Smooth muscle cell (in vitro differentiated cells): ENCODE measurements around the gene GAL3ST1. TPM values are rescaled to one million over a fixed set of nuclear protein-coding genes. Genes with fewer than 3 reads are reported as not detected.

ENCODE experiments used
- DNase-seq: peaks from one replicate; lab custom pipeline; 2025; ENCODE audit not compliant: unreplicated experiment; lab: John Stamatoyannopoulos, UW
- H2AFZ ChIP-seq: fragments of 200-600 bp; sonication (generic); 2 replicates; pipeline ENCODE4 v1.6.0; 2016; ENCODE audit warnings: antibody characterized with exemption, low read depth, mild to moderate bottlenecking
- H3F3A ChIP-seq: fragments of 200-600 bp; sonication (generic); 2 replicates; pipeline ENCODE4 v1.6.0; 2017; ENCODE audit warnings: antibody characterized with exemption, low read depth
- H3K27ac ChIP-seq: fragments of 200-600 bp; sonication (generic); 2 replicates; pipeline ENCODE4 v1.5.1; 2016; ENCODE audit warnings: low read depth, mild to moderate bottlenecking
- H3K27me3 ChIP-seq: fragments of 200-600 bp; sonication (generic); 2 replicates; pipeline ENCODE4 v1.6.1; 2016; ENCODE audit warnings: low read depth, mild to moderate bottlenecking
- H3K36me3 ChIP-seq: fragments of 200-600 bp; sonication (generic); 2 replicates; pipeline ENCODE4 v1.5.1; 2016; ENCODE audit warnings: low read depth
- H3K4me1 ChIP-seq: fragments of 200-600 bp; sonication (generic); 2 replicates; pipeline ENCODE4 v1.5.1; 2016; ENCODE audit warnings: low read depth
- H3K4me2 ChIP-seq: fragments of 200-600 bp; sonication (generic); 2 replicates; pipeline ENCODE4 v1.6.0; 2016; ENCODE audit warnings: mild to moderate bottlenecking
- H3K4me3 ChIP-seq: fragments of 200-600 bp; sonication (generic); 2 replicates; pipeline ENCODE4 v1.5.1; 2016; ENCODE audit warnings: mild to moderate bottlenecking
- H3K79me2 ChIP-seq: fragments of 200-600 bp; sonication (generic); 2 replicates; pipeline ENCODE4 v1.6.0; 2016; ENCODE audit warnings: low read depth, mild to moderate bottlenecking
- H3K9ac ChIP-seq: fragments of 200-600 bp; sonication (generic); 2 replicates; pipeline ENCODE4 v1.6.0; 2016; ENCODE audit warnings: low read depth
- H3K9me3 ChIP-seq: fragments of 200-600 bp; sonication (generic); replicated peaks from 2 replicates; pipeline ENCODE4 v1.5.1; 2016; ENCODE audit warnings: low read depth
- H4K20me1 ChIP-seq: fragments of 200-600 bp; sonication (generic); 2 replicates; pipeline ENCODE4 v1.6.0; 2016; ENCODE audit warnings: low read depth
- CTCF ChIP-seq: fragments of 200-600 bp; sonication (generic); IDR thresholded peaks from 2 replicates; pipeline ENCODE4 v1.5.1; 2017; ENCODE audit warnings: borderline replicate concordance, mild to moderate bottlenecking, antibody characterized with exemption; ENCODE audit not compliant: insufficient read depth, poor library complexity, severe bottlenecking
- WGBS: methylation state at CpG from one replicate; pipeline ENCODE4 v1.1.7; 2016; ENCODE audit warnings: low lambda C conversion rate; 5-methylcytosine and 5-hydroxymethylcytosine counted together
- polyA plus RNA-seq: library from polyadenylated mRNA; unstranded; fragments of >200 nt; fragmentation: Nextera tagmentation; extraction: Ambion mirVana; gene quantifications from 2 replicates; pipeline ENCODE4 v1.2.1, GENCODE V29; 2016
- total RNA-seq: library from RNA; depleted of rRNA; stranded (reverse); fragments of >200 nt; gene quantifications from 2 replicates; pipeline ENCODE4 v1.2.3, GENCODE V29; 2014

The GAL3ST1 gene
- total and polyA plus RNA-seq, 2 experiments from 2014 or later: 0.78 TPM; not detected in 1

- TF ChIP-seq CTCF: no peak
- Histone ChIP-seq H3K4me1 (no peaks in the 10 kb centered on the region), H2AFZ (no peak overlapping the region), H4K20me1 (no peaks in the 10 kb centered on the region), H3K9me3 (no peaks in the 10 kb centered on the region), H3K36me3 (no peaks in the 10 kb centered on the region), H3K4me2 (no peak overlapping the region), H3K79me2 (no peaks in the 10 kb centered on the region), H3K9ac (no peak overlapping the region), H3K27me3 (no peaks in the 10 kb centered on the region), H3K27ac (no peak overlapping the region), H3K4me3 (no peak overlapping the region), H3F3A (no peaks in the 10 kb centered on the region)
- no peak for DNase-seq
These were observed 40.4 kb upstream of the GAL3ST1 start for GRCh38 chr22:30614879-30615278.

GRCh38 chr22:30614268-30614667, 39.8 kb upstream of the GAL3ST1 start:
- H3K27ac ChIP-seq: no peak overlapping the region
- no peaks in the 10 kb centered on the region for H3K79me2 ChIP-seq
- H4K20me1 ChIP-seq: no peaks in the 10 kb centered on the region
- no peak overlapping the region for H3K4me2 ChIP-seq
- H3K36me3 ChIP-seq: no peaks in the 10 kb centered on the region
- H3K27me3 ChIP-seq: no peaks in the 10 kb centered on the region
- H3K9me3 ChIP-seq: no peaks in the 10 kb centered on the region
- H3K4me1 ChIP-seq: peaks cover 6% of the 10 kb centered on the region
- TF ChIP-seq CTCF: no peak
- H3K9ac ChIP-seq: no peak overlapping the region
- H2AFZ ChIP-seq: no peak overlapping the region
- no peaks in the 10 kb centered on the region for H3F3A ChIP-seq
- H3K4me3 ChIP-seq: no peak overlapping the region
- DNase-seq: no peak
- 97% methylated on average over 7 of the region's 7 CpGs for WGBS

GRCh38 chr22:30612789-30613188, 38.3 kb upstream of the GAL3ST1 start:
- H4K20me1 ChIP-seq: no peaks in the 10 kb centered on the region
- no peak overlapping the region for H3K4me3 ChIP-seq
- 93% methylated on average over 8 of the region's 8 CpGs for WGBS
- H3K27ac ChIP-seq: no peak overlapping the region
- H3K9me3 ChIP-seq: no peaks in the 10 kb centered on the region
- no peaks in the 10 kb centered on the region for H3K79me2 ChIP-seq
- DNase-seq: no peak
- H2AFZ ChIP-seq: no peak overlapping the region
- H3K36me3 ChIP-seq: no peaks in the 10 kb centered on the region
- TF ChIP-seq CTCF: no peak
- no peaks in the 10 kb centered on the region for H3K27me3 ChIP-seq
- peaks cover 19% of the 10 kb centered on the region for H3K4me1 ChIP-seq
- no peaks in the 10 kb centered on the region for H3F3A ChIP-seq
- H3K4me2 ChIP-seq: no peak overlapping the region
- H3K9ac ChIP-seq: no peak overlapping the region

GRCh38 chr22:30611197-30611596, 36.7 kb upstream of the GAL3ST1 start:
- Histone ChIP-seq H3K27ac (no peak overlapping the region), H3K9ac (no peak overlapping the region), H3K4me2 (no peak overlapping the region), H2AFZ (no peak overlapping the region), H3K27me3 (no peaks in the 10 kb centered on the region), H4K20me1 (no peaks in the 10 kb centered on the region), H3K36me3 (no peaks in the 10 kb centered on the region), H3K79me2 (no peaks in the 10 kb centered on the region), H3K4me1 (peaks cover 26% of the 10 kb centered on the region), H3F3A (no peaks in the 10 kb centered on the region), H3K4me3 (no peak overlapping the region), H3K9me3 (no peaks in the 10 kb centered on the region)
- WGBS: 96% methylated on average over 3 of the region's 3 CpGs
- TF ChIP-seq CTCF: no peak
- no peak for DNase-seq
